Neural progenitor cell (in vitro differentiated cells): ENCODE data around the gene ZBTB6. TPM values are rescaled to one million over a fixed set of nuclear protein-coding genes. Genes with fewer than 3 reads are reported as not detected.

Source experiments
- DNase-seq: peaks from one replicate; pipeline ENCODE4 v3.0.0-alpha.2; 2016; ENCODE audit warnings: low spot score
- H2AFZ ChIP-seq: fragments of 200-600 bp; sonication (generic); replicated peaks from 2 replicates; pipeline ENCODE4 v1.6.1; 2016; ENCODE audit warnings: antibody characterized with exemption
- H3F3A ChIP-seq: fragments of 200-600 bp; sonication (generic); 2 replicates; pipeline ENCODE4 v1.6.1; 2016; ENCODE audit warnings: antibody characterized with exemption, low read depth
- H3K27ac ChIP-seq: fragments of 200-600 bp; sonication (generic); 2 replicates; pipeline ENCODE4 v1.5.1; 2016; ENCODE audit warnings: mild to moderate bottlenecking
- H3K27me3 ChIP-seq: fragments of 200-600 bp; sonication (generic); 2 replicates; pipeline ENCODE4 v1.6.1; 2016; ENCODE audit warnings: mild to moderate bottlenecking, moderate library complexity
- H3K36me3 ChIP-seq: fragments of 200-600 bp; sonication (generic); 2 replicates; pipeline ENCODE4 v1.5.1; 2016
- H3K4me1 ChIP-seq: fragments of 200-600 bp; sonication (generic); 2 replicates; pipeline ENCODE4 v1.6.1; 2016; ENCODE audit warnings: mixed run types
- H3K4me2 ChIP-seq: fragments of 200-600 bp; sonication (generic); 2 replicates; pipeline ENCODE4 v1.6.1; 2016
- H3K4me3 ChIP-seq: fragments of 200-600 bp; sonication (generic); 2 replicates; pipeline ENCODE4 v1.5.1; 2016
- H3K79me2 ChIP-seq: fragments of 200-600 bp; sonication (generic); 2 replicates; pipeline ENCODE4 v1.6.1; 2016; ENCODE audit warnings: low read depth
- H3K9ac ChIP-seq: fragments of 200-600 bp; sonication (generic); 2 replicates; pipeline ENCODE4 v1.6.1; 2016
- H3K9me3 ChIP-seq: fragments of 200-600 bp; sonication (generic); 2 replicates; pipeline ENCODE4 v1.5.1; 2016; ENCODE audit warnings: low read depth
- H4K20me1 ChIP-seq: fragments of 200-600 bp; sonication (generic); 2 replicates; pipeline ENCODE4 v1.6.1; 2016; ENCODE audit warnings: low read depth
- H3K27ac Mint-ChIP-seq: 3 replicates; pipeline ENCODE4 v1.8.0; 2021; ENCODE audit warnings: mixed read lengths
- H3K27me3 Mint-ChIP-seq: 2 replicates; pipeline ENCODE4 v1.8.0; 2022; ENCODE audit warnings: low read depth, mild to moderate bottlenecking, inconsistent platforms, moderate library complexity, mixed read lengths; ENCODE audit not compliant: insufficient read depth
- H3K36me3 Mint-ChIP-seq: 3 replicates; pipeline ENCODE4 v1.8.0; 2021; ENCODE audit warnings: mixed read lengths
- H3K4me1 Mint-ChIP-seq: 3 replicates; pipeline ENCODE4 v1.8.0; 2021; ENCODE audit warnings: mixed read lengths
- H3K4me3 Mint-ChIP-seq: 3 replicates; pipeline ENCODE4 v1.8.0; 2021; ENCODE audit warnings: mild to moderate bottlenecking, moderate library complexity, mixed read lengths
- H3K9me3 Mint-ChIP-seq: 3 replicates; pipeline ENCODE4 v1.8.0; 2020; ENCODE audit warnings: mixed read lengths
- CTCF ChIP-seq: fragments of 200-600 bp; sonication (generic); IDR thresholded peaks from 2 replicates; pipeline ENCODE4 v1.5.1; 2017; ENCODE audit warnings: antibody characterized with exemption, mild to moderate bottlenecking
- EZH2 ChIP-seq: fragments of 200-600 bp; sonication (generic); IDR thresholded peaks from 2 replicates; pipeline ENCODE4 v1.6.1; 2017; ENCODE audit warnings: antibody characterized with exemption, mild to moderate bottlenecking, moderate library complexity
- EZH2phosphoT487 ChIP-seq: fragments of 200-600 bp; sonication (generic); IDR thresholded peaks from 2 replicates; pipeline ENCODE4 v1.6.1; 2017; ENCODE audit warnings: antibody characterized with exemption
- total RNA-seq: library from RNA; depleted of rRNA; stranded (reverse); fragments of >200 nt; gene quantifications from 2 replicates; pipeline ENCODE4 v1.2.3, GENCODE V29; 2015; ENCODE audit warnings: low replicate concordance

The ZBTB6 gene
- total RNA-seq, 1 donor from 2014 or later, result 23.7 TPM

DNA sequence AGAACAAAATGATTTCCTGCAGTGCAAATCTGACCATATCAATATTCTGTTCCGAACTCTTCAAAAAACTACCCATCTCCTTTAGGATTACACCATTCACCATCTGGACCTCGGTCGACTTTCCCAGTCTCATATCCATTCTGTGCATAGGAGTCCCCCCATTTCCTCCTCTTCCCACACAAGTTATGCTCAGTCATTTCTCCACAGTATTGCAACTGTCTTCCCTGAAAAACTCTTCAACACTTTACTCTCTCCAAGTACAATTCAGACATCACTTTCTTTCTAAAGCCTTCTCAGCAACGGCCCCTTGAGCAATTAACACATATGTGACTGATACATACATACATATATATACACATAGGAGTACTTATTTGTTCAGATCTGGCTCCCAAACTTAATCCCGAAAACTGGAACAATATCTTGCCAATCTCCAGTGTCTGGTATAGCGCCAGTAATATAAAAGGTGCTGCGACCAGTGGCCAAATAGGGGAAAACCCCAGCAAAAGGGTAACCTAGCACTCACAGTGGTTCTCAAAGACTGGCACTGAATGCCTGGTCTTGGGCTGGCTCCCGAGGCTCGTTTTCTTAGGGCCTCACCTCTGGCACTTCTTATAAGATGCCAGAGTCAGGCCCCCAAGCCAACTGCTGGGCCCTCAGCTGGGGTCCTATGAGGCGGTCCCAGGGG lies 17.6 kb upstream of the ZBTB6 start:
- Histone ChIP-seq H3K27ac (no peak overlapping the region), H3K27me3 (no peaks in the 10 kb centered on the region), H3K4me2 (peak overlapping the region; percentile 89), H3K4me3 (peak overlapping the region; percentile 91), H3K9me3 (no peaks in the 10 kb centered on the region), H4K20me1 (peaks cover 32% of the 10 kb centered on the region), H3K36me3 (no peaks in the 10 kb centered on the region), H3K9ac (peak overlapping the region; percentile 81), H3F3A (peaks cover 7% of the 10 kb centered on the region), H3K4me1 (peaks cover 15% of the 10 kb centered on the region), H3K79me2 (peaks cover 99% of the 10 kb centered on the region), H2AFZ (peak overlapping the region; percentile 89)
- H3K27me3 Mint-ChIP-seq, result no peaks in the 10 kb centered on the region
- no peaks in the 10 kb centered on the region for H3K36me3 Mint-ChIP-seq
- no peaks in the 10 kb centered on the region for H3K9me3 Mint-ChIP-seq
- no peak for DNase-seq
- no peak overlapping the region for H3K4me3 Mint-ChIP-seq
- TF ChIP-seq CTCF (peak; percentile 33), EZH2 (no peak), EZH2phosphoT487 (no peak)
- peaks cover 11% of the 10 kb centered on the region for H3K4me1 Mint-ChIP-seq
- H3K27ac Mint-ChIP-seq, result no peak overlapping the region

GRCh38 chr9:122929796-122930354 lies 16.8 kb upstream of the ZBTB6 start:
- no peaks in the 10 kb centered on the region for H3K36me3 Mint-ChIP-seq
- Histone ChIP-seq H3K27ac (no peak overlapping the region), H3K36me3 (no peaks in the 10 kb centered on the region), H4K20me1 (peaks cover 35% of the 10 kb centered on the region), H3K9ac (peak overlapping the region; percentile 81), H3K4me3 (peak overlapping the region; percentile 91), H2AFZ (no peak overlapping the region), H3K79me2 (peaks cover 94% of the 10 kb centered on the region), H3K4me2 (peak overlapping the region; percentile 89), H3F3A (peaks cover 7% of the 10 kb centered on the region), H3K4me1 (peaks cover 15% of the 10 kb centered on the region), H3K9me3 (no peaks in the 10 kb centered on the region), H3K27me3 (no peaks in the 10 kb centered on the region)
- no peaks in the 10 kb centered on the region for H3K9me3 Mint-ChIP-seq
- H3K4me3 Mint-ChIP-seq, result no peak overlapping the region
- no peak for TF ChIP-seq CTCF
- TF ChIP-seq EZH2, result no peak
- TF ChIP-seq EZH2phosphoT487, result no peak
- DNase-seq, result no peak
- peaks cover 9% of the 10 kb centered on the region for H3K4me1 Mint-ChIP-seq
- no peak overlapping the region for H3K27ac Mint-ChIP-seq
- H3K27me3 Mint-ChIP-seq, result no peaks in the 10 kb centered on the region

- Histone ChIP-seq H2AFZ (no peak overlapping the region), H3K27me3 (no peaks in the 10 kb centered on the region), H3F3A (peaks cover 5% of the 10 kb centered on the region), H4K20me1 (peaks cover 38% of the 10 kb centered on the region), H3K4me2 (no peak overlapping the region), H3K4me1 (no peaks in the 10 kb centered on the region), H3K36me3 (no peaks in the 10 kb centered on the region), H3K79me2 (peaks cover 79% of the 10 kb centered on the region), H3K4me3 (no peak overlapping the region), H3K27ac (no peak overlapping the region), H3K9me3 (no peaks in the 10 kb centered on the region), H3K9ac (no peak overlapping the region)
- no peak for TF ChIP-seq EZH2
- TF ChIP-seq CTCF, result no peak
- TF ChIP-seq EZH2phosphoT487, result no peak
- no peak for DNase-seq
- Mint-ChIP-seq H3K4me3 (no peak overlapping the region), H3K9me3 (no peaks in the 10 kb centered on the region), H3K36me3 (peaks cover 2% of the 10 kb centered on the region), H3K27me3 (no peaks in the 10 kb centered on the region), H3K27ac (no peak overlapping the region), H3K4me1 (peaks cover 2% of the 10 kb centered on the region)
These were observed 10.8 kb upstream of the ZBTB6 start for GRCh38 chr9:122923947-122924346.
